Neural crest cell (in vitro differentiated cells): ENCODE results near the gene OTULIN. TPM values are rescaled to one million over a fixed set of nuclear protein-coding genes. Genes with fewer than 3 reads are reported as not detected.
A peak's percentile ranks its signal among the peaks of the same experiment; 100 is the strongest.

Experiments
- DNase-seq: peaks from one replicate; pipeline ENCODE4 v3.0.0; 2021; ENCODE audit warnings: low read depth, mixed read lengths, low spot score
- H3K27ac Mint-ChIP-seq: one replicate; pipeline ENCODE4 v1.8.0; 2021; ENCODE audit warnings: mild to moderate bottlenecking, mixed read lengths; ENCODE audit not compliant: unreplicated experiment
- H3K27me3 Mint-ChIP-seq: 2 replicates; pipeline ENCODE4 v1.8.0; 2021; ENCODE audit warnings: low read depth, mild to moderate bottlenecking, mixed read lengths
- H3K36me3 Mint-ChIP-seq: 2 replicates; pipeline ENCODE4 v1.8.0; 2021; ENCODE audit warnings: low read depth, mild to moderate bottlenecking, mixed read lengths
- H3K4me1 Mint-ChIP-seq: 2 replicates; pipeline ENCODE4 v1.8.0; 2021; ENCODE audit warnings: mixed read lengths
- H3K4me3 Mint-ChIP-seq: one replicate; pipeline ENCODE4 v1.8.0; 2021; ENCODE audit warnings: mild to moderate bottlenecking, mixed read lengths
- H3K9me3 Mint-ChIP-seq: 2 replicates; pipeline ENCODE4 v1.8.0; 2021; ENCODE audit warnings: mixed read lengths
- CTCF ChIP-seq: fragments of 200-600 bp; sonication (generic); conservative IDR thresholded peaks from 2 replicates; pipeline ENCODE4 v1.5.0; 2021; ENCODE audit warnings: antibody characterized with exemption, mild to moderate bottlenecking
- total RNA-seq: library from RNA; stranded (reverse); gene quantifications from 2 replicates; pipeline ENCODE4 v1.2.1, GENCODE V29; 2021

Gene OTULIN
- total RNA-seq, 1 donor from 2014 or later: 33.7 TPM

DNA sequence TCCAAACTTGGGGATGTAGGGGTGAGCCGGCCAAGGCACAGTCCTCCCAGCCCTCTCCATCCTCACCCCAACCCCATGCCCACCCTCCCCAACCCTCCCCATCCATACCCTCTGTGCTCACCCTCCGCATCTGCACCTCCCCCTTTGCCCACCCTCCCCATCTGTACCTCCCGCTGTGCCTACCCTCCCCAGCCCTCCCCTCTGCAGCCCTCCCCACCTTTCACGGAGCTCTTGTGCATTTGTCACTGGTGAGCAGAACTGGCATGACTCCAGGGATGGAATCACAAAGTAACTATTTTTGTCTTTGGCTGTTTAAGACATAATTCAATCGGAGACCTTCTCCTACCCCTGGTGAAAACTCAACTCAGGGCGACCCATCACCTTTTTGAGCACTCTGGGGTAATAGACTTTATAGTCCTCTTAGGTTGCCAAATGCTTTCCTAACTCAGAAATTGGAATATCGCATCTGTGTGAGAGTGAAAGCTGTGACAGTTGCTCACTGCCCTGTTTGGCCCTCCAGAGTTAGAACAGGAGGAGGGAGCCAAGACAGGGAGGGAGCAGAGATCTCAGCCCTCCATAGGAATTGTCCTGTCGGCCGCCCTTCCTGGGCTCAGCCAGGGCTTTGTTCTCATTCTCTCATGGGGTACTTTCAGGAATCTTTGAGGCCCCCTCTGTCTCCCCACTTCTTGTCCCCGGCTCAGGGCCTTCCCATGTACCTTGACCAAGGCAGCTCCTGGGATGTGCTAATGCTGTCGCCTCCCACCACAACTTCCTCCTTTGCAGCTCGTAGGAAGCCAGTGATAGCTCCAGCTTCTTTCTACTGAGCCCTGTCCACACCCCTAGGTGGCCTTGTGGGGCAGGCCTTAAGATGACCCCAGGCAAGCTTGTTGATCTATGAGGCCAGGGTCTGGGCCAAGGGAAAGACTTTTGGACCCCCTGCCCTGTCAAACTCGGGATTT, 36.2 kb downstream of the OTULIN start:
- DNase-seq: no peak
- TF ChIP-seq CTCF: no peak
- no peaks in the 10 kb centered on the region for H3K4me1 Mint-ChIP-seq
- H3K4me3 Mint-ChIP-seq: no peak overlapping the region
- peaks cover 25% of the 10 kb centered on the region for H3K36me3 Mint-ChIP-seq
- no peaks in the 10 kb centered on the region for H3K27me3 Mint-ChIP-seq
- H3K27ac Mint-ChIP-seq: no peak overlapping the region
- no peaks in the 10 kb centered on the region for H3K9me3 Mint-ChIP-seq

DNA sequence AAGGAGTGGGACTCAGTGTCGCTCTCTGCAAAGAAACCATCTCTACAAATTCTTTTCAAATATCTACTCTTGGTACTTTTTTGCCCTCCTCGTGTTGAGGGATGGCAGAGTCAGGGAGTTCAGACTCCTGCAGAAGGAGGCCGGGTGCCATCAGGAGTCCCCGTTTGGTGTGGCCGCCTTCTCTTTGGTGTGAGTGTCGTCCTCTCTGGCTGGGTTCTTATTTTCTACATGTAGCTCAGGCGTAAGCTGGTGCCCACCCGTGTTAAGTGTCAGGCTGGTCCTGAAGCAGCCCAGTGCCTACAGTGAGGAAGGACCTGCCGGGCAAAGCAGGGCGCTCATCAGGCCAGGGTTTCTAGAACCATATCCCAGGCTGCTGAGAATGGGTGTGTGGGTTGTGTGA, 37.0 kb downstream of the OTULIN start:
- Mint-ChIP-seq H3K4me1 (no peaks in the 10 kb centered on the region), H3K27me3 (no peaks in the 10 kb centered on the region), H3K36me3 (peaks cover 17% of the 10 kb centered on the region), H3K9me3 (no peaks in the 10 kb centered on the region), H3K27ac (peak overlapping the region; percentile 35), H3K4me3 (no peak overlapping the region)
- no peak for TF ChIP-seq CTCF
- DNase-seq: no peak

DNA sequence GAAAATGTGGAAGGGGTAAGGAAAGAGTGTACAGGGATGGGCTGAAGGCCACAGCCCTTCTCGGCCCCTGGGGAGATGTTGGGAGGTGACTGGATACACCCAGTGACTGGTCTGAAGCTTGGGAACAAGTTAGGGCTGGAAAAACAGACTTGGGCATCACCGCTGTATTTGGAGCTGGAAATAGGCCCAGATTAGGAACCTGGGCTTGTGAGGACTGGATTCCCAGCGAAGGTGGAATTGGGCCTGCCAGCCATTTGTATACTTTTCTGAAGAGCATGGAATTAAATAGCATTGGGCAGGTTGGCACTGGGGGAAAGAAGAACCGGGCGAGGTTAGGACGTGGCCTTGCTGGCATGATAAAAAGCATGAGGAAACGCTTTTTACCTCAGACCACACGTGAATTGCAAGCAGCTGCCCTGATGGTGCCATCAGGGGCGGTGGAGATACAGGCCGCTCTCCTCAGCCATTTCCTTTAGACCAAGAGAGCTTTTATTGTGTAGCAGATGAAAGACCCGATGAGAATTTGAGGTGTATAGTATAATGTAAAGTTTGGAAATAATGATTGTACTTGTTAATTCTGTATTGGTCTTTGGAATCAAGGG, 37.8 kb downstream of the OTULIN start:
- H3K4me3 Mint-ChIP-seq: no peak overlapping the region
- DNase-seq: no peak
- H3K9me3 Mint-ChIP-seq: no peaks in the 10 kb centered on the region
- no peaks in the 10 kb centered on the region for H3K27me3 Mint-ChIP-seq
- H3K27ac Mint-ChIP-seq: peak overlapping the region; percentile 35
- no peak for TF ChIP-seq CTCF
- H3K36me3 Mint-ChIP-seq: peaks cover 16% of the 10 kb centered on the region
- no peaks in the 10 kb centered on the region for H3K4me1 Mint-ChIP-seq

DNA sequence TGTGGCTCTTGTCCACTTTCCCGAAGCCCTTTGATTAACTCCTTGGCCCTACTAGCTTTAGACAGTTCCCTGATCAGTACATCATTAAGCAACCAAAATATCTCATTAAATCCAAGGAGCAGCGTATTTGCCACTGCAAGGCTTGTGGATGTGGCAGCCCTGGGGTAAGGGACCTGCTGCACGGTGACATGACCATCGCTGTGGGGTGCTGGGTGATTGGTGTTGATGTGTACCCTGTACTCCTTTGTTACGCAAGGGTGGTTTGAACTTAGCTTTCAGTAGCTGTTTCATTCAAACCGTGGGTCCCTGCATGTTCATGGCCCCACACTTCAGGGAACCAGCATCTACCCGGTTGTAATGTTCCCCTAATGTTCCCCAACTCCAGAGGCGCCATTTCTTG, 41.0 kb downstream of the OTULIN start:
- H3K36me3 Mint-ChIP-seq: peaks cover 23% of the 10 kb centered on the region
- peaks cover 13% of the 10 kb centered on the region for H3K4me1 Mint-ChIP-seq
- no peak overlapping the region for H3K27ac Mint-ChIP-seq
- no peak for DNase-seq
- no peak for TF ChIP-seq CTCF
- H3K27me3 Mint-ChIP-seq: no peaks in the 10 kb centered on the region
- no peaks in the 10 kb centered on the region for H3K9me3 Mint-ChIP-seq
- H3K4me3 Mint-ChIP-seq: no peak overlapping the region

GRCh38 chr5:14706615-14707021, 42.1 kb downstream of the OTULIN start:
- Mint-ChIP-seq H3K36me3 (peaks cover 27% of the 10 kb centered on the region), H3K4me3 (no peak overlapping the region)

More at GRCh38 chr5:14706615-14707021, 42.1 kb downstream of the OTULIN start:
- Mint-ChIP-seq H3K9me3 (no peaks in the 10 kb centered on the region), H3K27ac (no peak overlapping the region), H3K4me1 (peaks cover 13% of the 10 kb centered on the region), H3K27me3 (no peaks in the 10 kb centered on the region)
- DNase-seq: no peak
- TF ChIP-seq CTCF: no peak
